ENCODE data around the gene FMR1.

Gene FMR1

GRCh38 chrX:147917700-147918695 is 6.3 kb downstream of the FMR1 start:
- Histone ChIP-seq H3K27me3 (ENCODE audit: insufficient read depth, low read length) (no peaks in the 10 kb centered on the region), H3K9me3 (ENCODE audit: insufficient read depth, low read depth, low read length) (no peaks in the 10 kb centered on the region), H3K4me1 (ENCODE audit: insufficient read depth, low read length) (peaks cover 7% of the 10 kb centered on the region), H3K27ac (ENCODE audit: low read length) (no peak overlapping the region), H3K9ac (ENCODE audit: low read depth, low read length) (no peak overlapping the region), H3K36me3 (ENCODE audit: insufficient read depth, low read depth, low read length) (no peaks in the 10 kb centered on the region), H3K4me3 (ENCODE audit: low read length) (no peak overlapping the region)

DNA sequence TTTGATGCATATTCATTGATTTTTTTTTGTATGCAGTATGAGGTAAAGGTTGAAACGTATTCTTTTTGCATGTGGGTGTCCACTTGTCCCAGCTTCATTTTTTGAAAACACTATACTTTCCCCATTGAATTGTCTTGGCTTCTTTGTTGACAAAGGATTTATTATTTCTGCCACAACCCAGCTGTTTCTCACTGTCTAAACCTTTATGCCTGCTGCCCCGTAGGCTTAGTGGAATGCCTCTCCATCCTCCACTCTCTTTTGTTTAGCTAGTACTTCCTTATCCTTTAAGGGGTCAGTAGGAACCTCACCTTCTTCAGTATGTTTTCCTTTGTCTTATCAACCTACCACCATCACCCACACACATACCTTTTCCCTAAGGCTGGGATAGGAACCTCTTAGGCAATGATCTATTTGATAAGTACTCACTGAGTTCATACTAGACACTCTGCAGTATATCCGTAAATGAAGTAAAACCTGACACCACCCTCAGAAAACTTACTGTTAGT is 8.5 kb downstream of the FMR1 start:
- Histone ChIP-seq H3K27ac (ENCODE audit: low read length) (no peak overlapping the region), H3K36me3 (ENCODE audit: insufficient read depth, low read depth, low read length) (no peaks in the 10 kb centered on the region), H3K4me3 (ENCODE audit: low read length) (no peak overlapping the region), H3K27me3 (ENCODE audit: insufficient read depth, low read length) (no peaks in the 10 kb centered on the region), H3K4me1 (ENCODE audit: insufficient read depth, low read length) (peaks cover 7% of the 10 kb centered on the region), H3K9me3 (ENCODE audit: insufficient read depth, low read depth, low read length) (no peaks in the 10 kb centered on the region), H3K9ac (ENCODE audit: low read depth, low read length) (no peak overlapping the region)

DNA sequence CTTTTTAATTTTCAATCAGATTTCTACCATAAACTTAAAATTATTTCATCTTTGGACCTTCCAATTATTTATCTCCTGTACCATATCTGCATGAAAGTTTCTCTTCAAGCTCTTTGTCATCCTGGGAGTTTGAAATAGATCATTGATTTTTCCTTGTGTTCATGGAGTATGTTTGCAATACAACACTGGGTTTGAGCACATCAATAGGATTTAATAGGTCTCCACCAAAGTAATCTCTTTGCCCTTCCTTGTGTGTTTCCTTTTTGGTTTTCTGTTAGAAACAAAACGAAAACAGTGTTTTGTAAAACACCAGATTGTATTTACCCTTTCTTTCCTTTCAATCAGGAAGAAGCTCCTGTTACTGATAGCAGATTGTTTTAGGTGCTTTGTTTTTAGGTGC is 11.9 kb downstream of the FMR1 start:
- Histone ChIP-seq H3K36me3 (ENCODE audit: insufficient read depth, low read depth, low read length) (peaks cover 21% of the 10 kb centered on the region; the same call in 1 of the 2 replicates), H3K9ac (ENCODE audit: low read depth, low read length) (no peak overlapping the region), H3K4me1 (ENCODE audit: insufficient read depth, low read length) (peaks cover 4% of the 10 kb centered on the region), H3K4me3 (ENCODE audit: low read length) (no peak overlapping the region), H3K27ac (ENCODE audit: low read length) (no peak overlapping the region), H3K9me3 (ENCODE audit: insufficient read depth, low read depth, low read length) (no peaks in the 10 kb centered on the region), H3K27me3 (ENCODE audit: insufficient read depth, low read length) (no peaks in the 10 kb centered on the region)

DNA sequence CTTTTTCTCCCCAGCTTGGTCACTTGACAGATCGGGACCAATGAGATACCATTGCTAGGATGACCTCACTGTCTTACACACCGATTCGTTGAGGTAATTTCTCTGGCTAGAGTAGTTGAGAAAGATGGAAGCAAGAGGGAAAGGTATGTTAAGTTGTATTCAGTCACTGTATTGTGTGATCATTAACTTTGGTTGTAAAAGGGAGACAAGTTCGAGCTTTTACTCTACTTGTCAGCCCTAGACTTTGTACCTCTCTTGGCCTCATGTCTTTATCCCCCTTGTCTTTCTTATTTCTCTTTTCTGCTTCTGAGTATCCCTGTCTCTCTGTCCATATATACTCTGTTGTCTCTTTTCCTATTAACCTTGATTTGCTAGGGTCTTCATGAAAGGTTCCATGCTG is 15.5 kb downstream of the FMR1 start:
- Histone ChIP-seq H3K27me3 (ENCODE audit: insufficient read depth, low read length) (no peaks in the 10 kb centered on the region), H3K9me3 (ENCODE audit: insufficient read depth, low read depth, low read length) (no peaks in the 10 kb centered on the region), H3K4me3 (ENCODE audit: low read length) (no peak overlapping the region), H3K36me3 (ENCODE audit: insufficient read depth, low read depth, low read length) (peaks cover 57% of the 10 kb centered on the region), H3K9ac (ENCODE audit: low read depth, low read length) (no peak overlapping the region), H3K27ac (ENCODE audit: low read length) (no peak overlapping the region), H3K4me1 (ENCODE audit: insufficient read depth, low read length) (no peaks in the 10 kb centered on the region)

DNA sequence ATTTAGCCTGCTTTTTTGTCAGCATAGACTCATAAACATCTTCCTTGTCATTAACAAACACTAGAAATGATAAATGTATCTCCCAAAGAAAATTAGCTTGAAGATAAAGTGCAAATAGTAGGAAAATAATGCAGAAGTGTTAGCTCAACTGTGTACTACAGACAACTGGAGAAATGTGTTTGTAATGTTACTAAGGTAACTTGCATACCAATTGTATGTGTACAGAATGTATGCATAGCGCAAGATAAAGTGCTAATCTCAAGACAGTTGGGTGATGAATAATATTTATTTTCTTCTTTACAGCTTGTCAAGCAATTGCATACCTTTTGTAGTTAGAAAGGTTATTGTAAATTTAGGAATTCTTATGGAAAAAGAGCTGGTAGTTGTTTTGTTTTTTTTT is 22.1 kb downstream of the FMR1 start:
- no peaks in the 10 kb centered on the region for H3K9me3 ChIP-seq (ENCODE audit: insufficient read depth, low read depth, low read length)
- no peak overlapping the region for H3K4me3 ChIP-seq (ENCODE audit: low read length)
- H3K27me3 ChIP-seq (ENCODE audit: insufficient read depth, low read length): no peaks in the 10 kb centered on the region
- H3K27ac ChIP-seq (ENCODE audit: low read length): no peak overlapping the region
- H3K9ac ChIP-seq (ENCODE audit: low read depth, low read length): no peak overlapping the region
- peaks cover 93% of the 10 kb centered on the region for H3K36me3 ChIP-seq (ENCODE audit: insufficient read depth, low read depth, low read length)
- H3K4me1 ChIP-seq (ENCODE audit: insufficient read depth, low read length): no peaks in the 10 kb centered on the region

DNA sequence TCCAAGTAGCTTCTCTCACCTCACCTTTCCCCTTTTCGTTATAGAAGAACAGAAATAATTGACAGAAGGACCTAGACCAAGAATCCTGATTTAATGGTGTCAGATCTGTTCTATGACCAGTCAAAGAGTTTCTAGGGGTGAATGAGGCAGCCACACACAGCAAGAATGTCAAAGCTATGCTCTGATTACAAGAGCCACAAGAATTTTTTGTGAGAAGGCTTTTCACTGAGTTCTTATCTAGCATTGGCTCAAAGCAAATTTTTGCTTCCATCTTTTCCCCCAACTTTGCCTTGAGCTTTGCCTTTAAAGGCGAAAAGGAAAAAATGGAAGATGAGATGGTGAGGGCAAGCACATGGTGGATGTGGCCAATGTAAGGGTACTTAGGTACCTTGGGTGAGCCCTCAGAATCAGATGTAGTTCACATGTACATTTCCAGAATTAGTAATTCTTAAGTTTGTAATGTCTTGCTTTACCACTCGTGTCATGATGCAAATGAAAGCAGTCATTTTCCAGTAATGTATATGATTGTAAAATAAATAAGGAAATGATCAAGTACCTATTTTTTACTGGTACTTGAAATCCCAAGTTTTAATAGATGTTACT is 23.5 kb downstream of the FMR1 start:
- no peaks in the 10 kb centered on the region for H3K27me3 ChIP-seq (ENCODE audit: insufficient read depth, low read length)
- no peak overlapping the region for H3K9ac ChIP-seq (ENCODE audit: low read depth, low read length)
- H3K27ac ChIP-seq (ENCODE audit: low read length): no peak overlapping the region
- no peaks in the 10 kb centered on the region for H3K4me1 ChIP-seq (ENCODE audit: insufficient read depth, low read length)
- peaks cover 87% of the 10 kb centered on the region for H3K36me3 ChIP-seq (ENCODE audit: insufficient read depth, low read depth, low read length)
- no peak overlapping the region for H3K4me3 ChIP-seq (ENCODE audit: low read length)
- H3K9me3 ChIP-seq (ENCODE audit: insufficient read depth, low read depth, low read length): no peaks in the 10 kb centered on the region

DNA sequence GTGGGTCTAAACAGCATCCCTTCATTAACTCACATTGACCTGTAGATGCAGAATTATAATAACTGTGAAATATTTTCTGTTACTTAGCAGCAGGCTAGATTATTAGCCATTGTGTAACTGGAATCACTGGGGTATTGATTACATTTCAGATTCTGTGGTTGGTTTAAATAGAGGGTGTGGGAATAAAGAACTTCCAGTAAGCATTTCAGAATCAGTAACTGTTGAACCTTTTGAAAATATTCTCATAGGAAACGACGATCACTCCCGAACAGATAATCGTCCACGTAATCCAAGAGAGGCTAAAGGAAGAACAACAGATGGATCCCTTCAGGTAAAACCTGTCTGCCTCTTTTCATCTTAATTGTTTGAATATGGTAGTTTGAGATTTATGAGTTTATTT is 33.6 kb downstream of the FMR1 start:
- Histone ChIP-seq H3K36me3 (ENCODE audit: insufficient read depth, low read depth, low read length) (peaks cover 85% of the 10 kb centered on the region), H3K27ac (ENCODE audit: low read length) (no peak overlapping the region), H3K4me3 (ENCODE audit: low read length) (no peak overlapping the region), H3K9ac (ENCODE audit: low read depth, low read length) (no peak overlapping the region), H3K9me3 (ENCODE audit: insufficient read depth, low read depth, low read length) (no peaks in the 10 kb centered on the region), H3K27me3 (ENCODE audit: insufficient read depth, low read length) (no peaks in the 10 kb centered on the region), H3K4me1 (ENCODE audit: insufficient read depth, low read length) (no peaks in the 10 kb centered on the region)

DNA sequence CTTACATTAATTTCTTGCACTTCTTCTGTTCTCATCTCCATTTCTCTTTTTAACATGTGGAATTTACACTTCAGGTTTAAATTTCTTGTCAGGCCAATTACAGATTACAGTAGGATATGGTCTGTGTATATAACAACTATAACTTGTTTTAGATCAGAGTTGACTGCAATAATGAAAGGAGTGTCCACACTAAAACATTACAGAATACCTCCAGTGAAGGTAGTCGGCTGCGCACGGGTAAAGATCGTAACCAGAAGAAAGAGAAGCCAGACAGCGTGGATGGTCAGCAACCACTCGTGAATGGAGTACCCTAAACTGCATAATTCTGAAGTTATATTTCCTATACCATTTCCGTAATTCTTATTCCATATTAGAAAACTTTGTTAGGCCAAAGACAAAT is 36.8 kb downstream of the FMR1 start:
- Histone ChIP-seq H3K4me3 (ENCODE audit: low read length) (no peak overlapping the region), H3K27ac (ENCODE audit: low read length) (no peak overlapping the region), H3K27me3 (ENCODE audit: insufficient read depth, low read length) (no peaks in the 10 kb centered on the region)

GRCh38 chrX:147950352-147950751 is 38.6 kb downstream of the FMR1 start:
- Histone ChIP-seq H3K36me3 (ENCODE audit: insufficient read depth, low read depth, low read length) (peaks cover 41% of the 10 kb centered on the region), H3K9ac (ENCODE audit: low read depth, low read length) (no peak overlapping the region), H3K9me3 (ENCODE audit: insufficient read depth, low read depth, low read length) (no peaks in the 10 kb centered on the region), H3K27ac (ENCODE audit: low read length) (no peak overlapping the region), H3K4me1 (ENCODE audit: insufficient read depth, low read length) (no peaks in the 10 kb centered on the region), H3K27me3 (ENCODE audit: insufficient read depth, low read length) (no peaks in the 10 kb centered on the region), H3K4me3 (ENCODE audit: low read length) (no peak overlapping the region)

More for the DNA sequence above, 36.8 kb downstream of the FMR1 start:
- peaks cover 59% of the 10 kb centered on the region for H3K36me3 ChIP-seq (ENCODE audit: insufficient read depth, low read depth, low read length)
- H3K9me3 ChIP-seq (ENCODE audit: insufficient read depth, low read depth, low read length): no peaks in the 10 kb centered on the region
- no peak overlapping the region for H3K9ac ChIP-seq (ENCODE audit: low read depth, low read length)
- H3K4me1 ChIP-seq (ENCODE audit: insufficient read depth, low read length): no peaks in the 10 kb centered on the region

DNA sequence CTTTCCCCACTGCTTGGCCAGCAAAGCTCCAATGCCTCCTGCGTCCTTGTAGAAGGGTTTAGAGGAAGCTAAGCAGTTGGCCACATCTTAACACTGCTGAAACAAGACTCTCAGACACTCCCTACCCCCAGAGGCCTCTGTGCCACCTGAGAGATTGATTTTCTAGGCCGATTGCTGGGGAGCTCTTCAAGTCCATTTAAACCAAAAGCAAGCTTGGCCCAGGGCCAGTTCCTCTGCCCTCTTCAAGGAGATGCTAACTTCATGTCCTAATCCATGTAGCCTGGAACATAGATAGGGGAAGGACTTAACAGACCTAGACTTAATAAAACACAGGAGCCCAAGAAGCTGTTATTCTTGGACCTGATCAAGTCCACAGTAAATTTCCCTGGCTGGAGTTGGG is 42.3 kb downstream of the FMR1 start:
- no peaks in the 10 kb centered on the region for H3K27me3 ChIP-seq (ENCODE audit: insufficient read depth, low read length)
- peaks cover 10% of the 10 kb centered on the region for H3K36me3 ChIP-seq (ENCODE audit: insufficient read depth, low read depth, low read length)
- no peak overlapping the region for H3K27ac ChIP-seq (ENCODE audit: low read length)

GRCh38 chrX:147957291-147957690 is 45.6 kb downstream of the FMR1 start:
- no peak overlapping the region for H3K9ac ChIP-seq (ENCODE audit: low read depth, low read length)
- H3K27ac ChIP-seq (ENCODE audit: low read length): no peak overlapping the region
- H3K4me1 ChIP-seq (ENCODE audit: insufficient read depth, low read length): no peaks in the 10 kb centered on the region
- H3K27me3 ChIP-seq (ENCODE audit: insufficient read depth, low read length): no peaks in the 10 kb centered on the region
- H3K9me3 ChIP-seq (ENCODE audit: insufficient read depth, low read depth, low read length): no peaks in the 10 kb centered on the region
- no peak overlapping the region for H3K4me3 ChIP-seq (ENCODE audit: low read length)
- H3K36me3 ChIP-seq (ENCODE audit: insufficient read depth, low read depth, low read length): no peaks in the 10 kb centered on the region

More for the DNA sequence above, 42.3 kb downstream of the FMR1 start:
- no peak overlapping the region for H3K9ac ChIP-seq (ENCODE audit: low read depth, low read length)
- no peaks in the 10 kb centered on the region for H3K4me1 ChIP-seq (ENCODE audit: insufficient read depth, low read length)
- H3K9me3 ChIP-seq (ENCODE audit: insufficient read depth, low read depth, low read length): no peaks in the 10 kb centered on the region
- H3K4me3 ChIP-seq (ENCODE audit: low read length): no peak overlapping the region

GRCh38 chrX:147958291-147958690 is 46.6 kb downstream of the FMR1 start:
- Histone ChIP-seq H3K4me3 (ENCODE audit: low read length) (no peak overlapping the region), H3K27me3 (ENCODE audit: insufficient read depth, low read length) (no peaks in the 10 kb centered on the region), H3K36me3 (ENCODE audit: insufficient read depth, low read depth, low read length) (no peaks in the 10 kb centered on the region), H3K9me3 (ENCODE audit: insufficient read depth, low read depth, low read length) (no peaks in the 10 kb centered on the region), H3K9ac (ENCODE audit: low read depth, low read length) (no peak overlapping the region), H3K27ac (ENCODE audit: low read length) (no peak overlapping the region), H3K4me1 (ENCODE audit: insufficient read depth, low read length) (no peaks in the 10 kb centered on the region)
